Muscle layer of colon (tissue), 2 donors: ENCODE data around the gene DNPEP.

ENCODE experiments used
- H3K27ac ChIP-seq: one replicate; pipeline ENCODE4 v1.7.0; 2013; ENCODE audit warnings: low read depth, mild to moderate bottlenecking, low read length, moderate library complexity
- H3K27me3 ChIP-seq, 2 donors: one replicate each; pipeline ENCODE4 v1.7.0; 2013; ENCODE audit warnings: low read length in 2 of 2, mild to moderate bottlenecking in 2 of 2; ENCODE audit not compliant: insufficient read depth in 2 of 2, control insufficient read depth in 1 of 2
- H3K36me3 ChIP-seq: one replicate; pipeline ENCODE4 v1.7.0; 2013; ENCODE audit warnings: mild to moderate bottlenecking, low read length; ENCODE audit not compliant: insufficient read depth
- H3K4me1 ChIP-seq: one replicate; pipeline ENCODE4 v1.7.0; 2013; ENCODE audit warnings: mild to moderate bottlenecking, low read length; ENCODE audit not compliant: insufficient read depth
- H3K4me3 ChIP-seq, 2 donors: one replicate each; pipeline ENCODE4 v1.7.0; 2013; ENCODE audit warnings: low read length in 2 of 2, low read depth in 1 of 2, mild to moderate bottlenecking in 1 of 2, moderate library complexity in 1 of 2
- H3K9ac ChIP-seq: one replicate; pipeline ENCODE4 v1.7.0; 2013; ENCODE audit warnings: low read length
- H3K9me3 ChIP-seq: one replicate; pipeline ENCODE4 v1.7.0; 2013; ENCODE audit warnings: mild to moderate bottlenecking, low read length
- donor health status: abdominal sarcoma.
- donor health status: Adenocarcinoma of cecum.

Gene DNPEP

DNA sequence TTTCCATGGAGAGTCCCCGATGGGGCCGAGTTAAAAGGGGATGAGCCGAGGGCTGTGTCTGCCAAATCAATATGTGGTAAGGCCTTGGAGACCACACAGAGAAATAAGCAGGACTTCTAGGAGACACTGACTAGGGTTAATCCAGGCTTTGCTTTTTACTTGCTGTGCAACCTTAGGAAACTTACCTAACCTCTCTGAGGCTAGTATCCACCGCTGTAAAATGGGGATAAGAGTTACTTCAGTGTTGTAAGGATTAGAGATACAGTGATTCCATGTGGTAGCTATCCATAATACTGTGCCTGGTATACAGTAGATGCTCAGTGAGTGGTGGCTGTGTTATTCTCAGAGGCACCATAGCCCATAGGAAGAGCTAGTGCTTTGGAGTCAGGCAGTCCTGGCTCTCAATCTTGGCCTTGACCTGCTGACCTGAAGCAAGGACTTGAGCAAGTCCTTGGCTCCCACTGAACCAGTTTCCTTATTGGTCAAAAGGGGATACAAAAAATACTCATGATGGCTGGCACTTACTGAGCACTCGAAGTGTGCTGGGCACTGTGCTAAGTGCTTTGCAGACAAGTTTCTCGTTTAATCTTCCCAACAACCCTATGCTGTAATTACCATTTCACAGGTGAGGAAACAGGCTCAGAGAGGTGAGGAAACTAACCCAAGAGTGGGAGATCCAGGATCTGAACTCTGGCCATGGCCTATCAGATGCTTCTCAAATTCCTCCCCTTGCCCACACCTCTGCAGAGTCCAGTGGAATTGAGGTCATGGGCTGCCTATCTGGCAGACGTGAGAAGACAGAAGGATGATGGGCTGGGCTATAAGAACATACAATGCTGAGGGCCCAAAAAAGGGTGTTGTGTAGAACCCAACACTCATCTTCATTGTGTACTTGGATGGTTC lies 18.5 kb upstream of the DNPEP start:
- Histone ChIP-seq H3K27ac (peak overlapping the region; percentile 93), H3K4me1 (peaks cover 73% of the 10 kb centered on the region), H3K4me3 (peak overlapping the region in 1 of 2 donors; percentile 50), H3K9ac (peak overlapping the region; percentile 75), H3K36me3 (no peaks in the 10 kb centered on the region), H3K9me3 (no peaks in the 10 kb centered on the region), H3K27me3 (no peaks in the 10 kb centered on the region)

- peak overlapping the region; percentile 93 for H3K27ac ChIP-seq
- H3K27me3 ChIP-seq: no peaks in the 10 kb centered on the region
- H3K4me3 ChIP-seq: peak overlapping the region in 1 of 2 donors; percentile 50
- peaks cover 72% of the 10 kb centered on the region for H3K4me1 ChIP-seq
- H3K9me3 ChIP-seq: no peaks in the 10 kb centered on the region
- H3K9ac ChIP-seq: peak overlapping the region; percentile 75
- no peaks in the 10 kb centered on the region for H3K36me3 ChIP-seq
Observed at GRCh38 chr2:219405451-219405850, 17.7 kb upstream of the DNPEP start.

- H3K9me3 ChIP-seq: no peaks in the 10 kb centered on the region
- H3K27me3 ChIP-seq: no peaks in the 10 kb centered on the region
- no peaks in the 10 kb centered on the region for H3K36me3 ChIP-seq
- H3K4me1 ChIP-seq: peaks cover 67% of the 10 kb centered on the region
- peak overlapping the region; percentile 93 for H3K27ac ChIP-seq
- H3K9ac ChIP-seq: peak overlapping the region; percentile 75
- H3K4me3 ChIP-seq: peak overlapping the region in 1 of 2 donors; percentile 22
Observed at GRCh38 chr2:219404954-219405353, 17.2 kb upstream of the DNPEP start.

GRCh38 chr2:219404291-219404910 lies 16.7 kb upstream of the DNPEP start:
- Histone ChIP-seq H3K9ac (peak overlapping the region; percentile 75), H3K27ac (peak overlapping the region; percentile 93), H3K4me3 (peak overlapping the region in 1 of 2 donors; percentile 22), H3K36me3 (no peaks in the 10 kb centered on the region), H3K4me1 (peaks cover 61% of the 10 kb centered on the region), H3K27me3 (no peaks in the 10 kb centered on the region), H3K9me3 (no peaks in the 10 kb centered on the region)

DNA sequence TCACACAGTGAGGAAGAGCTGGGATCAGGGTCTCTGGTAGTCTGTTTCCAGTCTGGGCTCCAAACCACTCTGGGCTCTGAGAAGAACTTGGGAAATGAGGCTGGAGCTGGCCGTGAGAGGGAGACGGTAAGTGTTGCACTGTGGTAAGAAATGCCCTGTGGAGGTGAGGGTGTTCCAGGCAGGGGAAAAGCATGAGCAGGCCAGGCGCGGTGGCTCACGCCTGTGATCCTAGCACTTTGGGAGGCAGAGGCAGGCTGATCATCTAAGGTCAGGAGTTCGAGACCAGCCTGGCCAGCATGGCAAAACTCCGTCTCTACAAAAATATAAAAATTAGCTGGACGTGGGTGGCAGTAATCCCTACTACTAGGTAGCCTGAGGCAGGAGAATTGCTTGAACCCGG lies 16.1 kb upstream of the DNPEP start:
- Histone ChIP-seq H3K9ac (peak overlapping the region; percentile 50), H3K27me3 (no peaks in the 10 kb centered on the region), H3K4me1 (peaks cover 61% of the 10 kb centered on the region), H3K9me3 (no peaks in the 10 kb centered on the region), H3K4me3 (no peak overlapping the region), H3K36me3 (no peaks in the 10 kb centered on the region), H3K27ac (peak overlapping the region; percentile 93)

DNA sequence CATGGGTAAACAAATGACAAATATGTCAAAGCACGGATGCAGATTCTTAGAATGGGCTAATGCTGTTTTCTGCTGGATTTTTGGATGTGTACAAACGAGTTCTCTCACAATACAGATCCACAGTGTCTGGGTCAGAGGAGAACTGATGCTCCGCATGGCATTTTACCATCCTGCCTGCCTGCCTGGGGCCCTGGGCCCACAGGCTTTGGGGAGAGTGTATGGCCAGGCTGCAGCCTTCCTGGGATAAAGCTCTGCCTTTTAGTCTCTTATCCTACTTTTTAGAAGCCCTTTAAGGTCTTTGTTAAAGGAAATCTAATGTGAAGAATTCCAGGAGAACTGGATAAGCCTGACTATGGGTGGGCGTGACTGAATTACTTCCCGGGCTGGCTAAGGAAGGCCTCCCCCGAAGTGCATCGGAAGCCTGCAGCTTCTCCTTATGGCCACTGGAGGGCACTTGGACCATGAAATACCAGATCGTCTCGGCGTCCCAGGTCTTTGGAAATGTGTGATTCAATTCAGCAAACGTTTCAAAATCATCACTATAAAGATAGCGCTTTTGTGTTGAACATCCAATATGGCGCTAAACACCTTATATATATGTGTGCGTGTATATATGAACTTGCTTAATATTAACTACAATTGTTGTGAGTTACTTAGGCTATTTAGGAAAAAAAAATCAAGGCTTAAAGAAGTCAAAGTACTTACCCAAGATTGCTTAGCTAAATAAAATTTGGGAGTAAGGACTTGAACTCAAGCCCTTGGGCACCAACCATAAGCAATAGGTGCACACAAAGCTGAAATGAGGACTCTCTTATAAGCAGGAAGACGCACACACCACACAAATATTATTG lies 15.2 kb upstream of the DNPEP start:
- Histone ChIP-seq H3K36me3 (no peaks in the 10 kb centered on the region), H3K27ac (peak overlapping the region; percentile 93), H3K9ac (peak overlapping the region; percentile 50), H3K4me1 (peaks cover 60% of the 10 kb centered on the region), H3K9me3 (no peaks in the 10 kb centered on the region), H3K4me3 (no peak overlapping the region), H3K27me3 (no peaks in the 10 kb centered on the region)

DNA sequence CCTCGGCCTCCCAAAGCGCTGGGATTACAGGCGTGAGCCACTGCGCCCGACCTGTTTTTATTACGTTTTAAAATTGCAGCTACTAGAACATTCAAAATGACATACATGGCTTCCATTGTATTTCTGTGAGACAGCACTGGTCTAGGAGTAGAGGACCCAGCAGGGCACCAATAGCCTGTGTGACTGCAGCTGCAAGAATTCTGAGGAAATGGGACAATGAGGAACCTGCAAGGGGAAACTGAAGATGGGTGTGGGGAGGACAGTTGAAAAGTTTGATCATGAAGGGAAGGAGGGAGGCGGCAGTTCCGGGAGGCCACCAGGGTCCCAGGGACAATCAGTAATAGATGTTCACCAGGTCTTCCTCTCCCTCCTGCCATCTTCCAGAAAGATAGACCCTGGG lies 13.9 kb upstream of the DNPEP start:
- Histone ChIP-seq H3K9ac (no peak overlapping the region), H3K36me3 (no peaks in the 10 kb centered on the region), H3K4me1 (peaks cover 49% of the 10 kb centered on the region)

GRCh38 chr2:219400562-219400961 lies 12.8 kb upstream of the DNPEP start:
- Histone ChIP-seq H3K4me1 (peaks cover 38% of the 10 kb centered on the region), H3K36me3 (no peaks in the 10 kb centered on the region), H3K9ac (no peak overlapping the region), H3K9me3 (no peaks in the 10 kb centered on the region), H3K27me3 (no peaks in the 10 kb centered on the region), H3K4me3 (no peak overlapping the region), H3K27ac (no peak overlapping the region)

More for the DNA sequence above, 13.9 kb upstream of the DNPEP start:
- no peak overlapping the region for H3K27ac ChIP-seq
- H3K4me3 ChIP-seq: no peak overlapping the region
- H3K27me3 ChIP-seq: no peaks in the 10 kb centered on the region
- H3K9me3 ChIP-seq: no peaks in the 10 kb centered on the region

DNA sequence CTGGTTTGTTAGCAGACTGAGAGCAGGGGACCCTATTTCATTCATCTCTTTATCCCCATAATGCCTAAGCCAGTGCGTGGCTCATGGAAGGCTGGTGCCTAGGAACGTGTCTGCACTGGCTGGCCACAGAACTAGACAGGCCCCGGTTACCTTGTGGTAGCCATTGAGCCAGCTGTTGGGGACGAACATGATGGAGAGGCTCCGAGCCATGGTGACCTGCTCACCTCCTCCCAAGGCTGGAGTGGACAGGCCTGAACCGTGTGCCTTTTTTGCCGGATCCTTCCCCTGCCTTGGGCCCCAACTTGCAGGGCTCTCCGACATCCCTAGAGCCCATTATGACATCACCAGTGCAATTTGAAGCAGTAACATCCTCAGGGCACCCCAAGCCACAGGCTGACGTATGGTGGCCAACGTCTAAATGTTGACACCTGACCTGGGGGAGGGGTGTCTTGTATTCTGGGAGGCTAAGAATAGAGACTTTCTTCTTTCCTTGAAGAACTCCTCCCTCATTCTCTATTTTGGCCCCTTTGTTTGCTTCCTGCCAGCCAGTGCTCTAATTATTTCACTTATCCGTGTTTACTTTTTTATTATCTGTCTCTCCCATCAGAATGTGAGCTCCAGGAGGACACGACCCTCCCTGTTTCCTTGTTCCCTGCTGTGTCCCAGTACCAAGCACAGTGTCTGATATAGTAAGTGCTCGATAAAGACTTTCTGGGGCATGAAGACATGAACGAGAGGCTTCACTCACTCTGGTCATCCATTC lies 12.2 kb upstream of the DNPEP start:
- Histone ChIP-seq H3K9ac (no peak overlapping the region), H3K4me1 (peaks cover 32% of the 10 kb centered on the region), H3K9me3 (no peaks in the 10 kb centered on the region), H3K27me3 (no peaks in the 10 kb centered on the region), H3K27ac (no peak overlapping the region), H3K4me3 (no peak overlapping the region), H3K36me3 (no peaks in the 10 kb centered on the region)

DNA sequence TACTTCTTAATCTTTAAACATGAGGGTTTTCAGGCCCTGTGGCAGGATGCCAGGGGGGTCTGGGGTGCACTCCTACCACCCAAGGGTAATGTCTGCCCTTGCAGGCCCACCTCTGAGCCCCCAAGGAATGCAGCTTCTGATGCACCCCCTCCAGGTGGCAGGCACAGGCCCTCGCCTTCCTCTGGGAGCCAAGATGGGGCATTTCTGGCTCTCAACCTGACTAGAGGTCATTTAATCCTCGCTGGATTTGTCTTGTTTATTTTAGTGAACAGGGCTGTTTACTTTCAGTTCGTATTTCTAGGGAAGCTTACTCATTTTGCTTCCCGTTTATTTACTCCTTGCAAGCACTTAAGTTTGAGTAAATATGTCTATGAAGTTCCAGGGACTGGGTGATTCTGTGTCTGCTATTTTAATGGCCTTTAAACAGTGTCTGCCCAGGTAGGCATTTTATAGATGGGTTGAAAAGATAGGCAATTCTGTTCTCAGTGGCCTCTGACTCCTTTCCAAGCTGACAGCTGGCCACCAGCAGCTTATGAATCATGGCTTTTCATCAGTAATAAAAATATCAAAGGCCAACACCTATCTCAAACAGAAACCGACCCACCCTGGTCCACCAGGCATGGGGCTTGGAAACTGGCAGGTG lies 11.1 kb upstream of the DNPEP start:
- no peaks in the 10 kb centered on the region for H3K27me3 ChIP-seq
- H3K4me1 ChIP-seq: peaks cover 21% of the 10 kb centered on the region
- no peak overlapping the region for H3K9ac ChIP-seq
- H3K4me3 ChIP-seq: no peak overlapping the region
- H3K27ac ChIP-seq: no peak overlapping the region
- no peaks in the 10 kb centered on the region for H3K9me3 ChIP-seq
- no peaks in the 10 kb centered on the region for H3K36me3 ChIP-seq
